ENCODE results near the gene SBDS. TPM values are rescaled to one million over a fixed set of nuclear protein-coding genes. Genes with fewer than 3 reads are reported as not detected.
"Not testable (repeated sequence)": the region's sequence is repeated elsewhere in the genome, so short reads cannot be mapped to it uniquely, and the experiment has no call there.

The SBDS gene
- total RNA-seq, 2 experiments from 2014 or later = 443 to 474 TPM

DNA sequence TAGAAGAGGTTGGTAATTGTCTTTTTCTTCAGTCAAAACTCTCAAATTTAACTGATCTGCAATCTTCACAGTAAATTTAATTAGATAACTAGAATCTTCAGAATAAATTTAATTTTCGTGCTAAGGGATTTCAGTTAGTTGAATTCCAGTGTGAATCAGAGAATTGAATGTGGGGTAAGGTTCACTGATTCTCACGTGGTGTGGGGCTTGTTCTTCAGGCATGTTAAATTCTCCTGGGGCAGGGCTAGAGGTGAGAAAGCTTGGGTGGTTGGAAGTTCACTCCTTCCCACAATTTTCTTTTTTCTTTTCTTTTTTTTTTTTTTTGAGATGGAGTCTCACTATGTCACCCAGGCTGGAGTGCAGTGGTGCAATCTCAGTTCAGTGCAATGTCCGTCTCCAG, 14.3 kb upstream of the SBDS start:
- DNase-seq; intact Hi-C loops (cut with DNase I, micrococcal nuclease); H3K27ac ChIP-seq (ENCODE audit: low read depth in 1 of 2, low read length in 2 of 2); POLR2A ChIA-PET; CTCF ChIA-PET; H3K27me3 ChIP-seq (ENCODE audit: control insufficient read depth in 1 of 2, insufficient read depth in 2 of 2, low read length in 2 of 2); H3K27me3 Mint-ChIP-seq; ATAC-seq (ENCODE audit: poor library complexity); H3K4me1 Mint-ChIP-seq (ENCODE audit: low read depth); H3K4me3 ChIP-seq (ENCODE audit: low read length); H3K4me3 Mint-ChIP-seq; H3K27ac Mint-ChIP-seq; H3K4me1 ChIP-seq (ENCODE audit: insufficient read depth, low read length); H3K9me3 ChIP-seq (ENCODE audit: control insufficient read depth in 1 of 2, insufficient read depth in 1 of 2, low read length in 2 of 2); H3K9me3 Mint-ChIP-seq: not testable (repeated sequence)
- peaks cover 91% of the 10 kb centered on the region for H3K36me3 Mint-ChIP-seq (ENCODE audit: low read depth)
- peaks cover 53% of the 10 kb centered on the region for H3K36me3 ChIP-seq (ENCODE audit: insufficient read depth, low read length)

DNA sequence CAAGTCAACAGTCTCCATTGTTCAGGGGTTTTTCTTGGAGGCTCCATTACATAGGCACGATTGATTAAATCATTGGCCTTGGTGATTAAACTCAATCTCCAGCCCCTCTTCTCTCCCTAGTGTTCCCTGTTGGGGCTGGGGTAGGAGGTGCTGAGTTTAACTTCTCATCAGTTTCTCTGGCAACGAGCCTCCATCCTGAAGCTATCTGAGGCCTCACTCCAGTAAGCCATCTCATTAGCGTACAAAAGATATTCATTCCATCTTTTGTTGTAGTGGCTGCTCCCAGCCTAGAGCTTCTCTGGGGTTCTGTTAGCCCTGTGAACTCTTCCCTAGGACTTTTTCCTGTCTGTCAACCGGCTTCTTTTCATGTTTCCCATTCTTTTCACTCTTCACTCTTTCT, 12.9 kb upstream of the SBDS start:
- no peak for ATAC-seq (ENCODE audit: poor library complexity)
- CTCF ChIA-PET = no interaction called here
- Histone ChIP-seq H3K4me3 (ENCODE audit: low read length) (no peak overlapping the region), H3K27me3 (ENCODE audit: control insufficient read depth in 1 of 2, insufficient read depth in 2 of 2, low read length in 2 of 2) (no peaks in the 10 kb centered on the region), H3K36me3 (ENCODE audit: insufficient read depth, low read length) (peaks cover 48% of the 10 kb centered on the region), H3K9me3 (ENCODE audit: control insufficient read depth in 1 of 2, insufficient read depth in 1 of 2, low read length in 2 of 2) (no peaks in the 10 kb centered on the region), H3K4me1 (ENCODE audit: insufficient read depth, low read length) (no peaks in the 10 kb centered on the region), H3K27ac (ENCODE audit: low read depth in 1 of 2, low read length in 2 of 2) (no peak overlapping the region)
- Mint-ChIP-seq H3K9me3 (no peaks in the 10 kb centered on the region), H3K4me1 (ENCODE audit: low read depth) (peaks cover 6% of the 10 kb centered on the region), H3K36me3 (ENCODE audit: low read depth) (peaks cover 92% of the 10 kb centered on the region), H3K27me3 (no peaks in the 10 kb centered on the region), H3K4me3 (no peak overlapping the region), H3K27ac (no peak overlapping the region)
- POLR2A ChIA-PET = no interaction called here
- no peak for DNase-seq
- intact Hi-C loops (cut with DNase I, micrococcal nuclease) = no loop called here
- TF ChIP-seq, protein P1, sequence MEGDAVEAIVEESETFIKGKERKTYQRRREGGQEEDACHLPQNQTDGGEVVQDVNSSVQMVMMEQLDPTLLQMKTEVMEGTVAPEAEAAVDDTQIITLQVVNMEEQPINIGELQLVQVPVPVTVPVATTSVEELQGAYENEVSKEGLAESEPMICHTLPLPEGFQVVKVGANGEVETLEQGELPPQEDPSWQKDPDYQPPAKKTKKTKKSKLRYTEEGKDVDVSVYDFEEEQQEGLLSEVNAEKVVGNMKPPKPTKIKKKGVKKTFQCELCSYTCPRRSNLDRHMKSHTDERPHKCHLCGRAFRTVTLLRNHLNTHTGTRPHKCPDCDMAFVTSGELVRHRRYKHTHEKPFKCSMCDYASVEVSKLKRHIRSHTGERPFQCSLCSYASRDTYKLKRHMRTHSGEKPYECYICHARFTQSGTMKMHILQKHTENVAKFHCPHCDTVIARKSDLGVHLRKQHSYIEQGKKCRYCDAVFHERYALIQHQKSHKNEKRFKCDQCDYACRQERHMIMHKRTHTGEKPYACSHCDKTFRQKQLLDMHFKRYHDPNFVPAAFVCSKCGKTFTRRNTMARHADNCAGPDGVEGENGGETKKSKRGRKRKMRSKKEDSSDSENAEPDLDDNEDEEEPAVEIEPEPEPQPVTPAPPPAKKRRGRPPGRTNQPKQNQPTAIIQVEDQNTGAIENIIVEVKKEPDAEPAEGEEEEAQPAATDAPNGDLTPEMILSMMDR (IDR thresholded peaks at IDR 0.05) = no peak

DNA sequence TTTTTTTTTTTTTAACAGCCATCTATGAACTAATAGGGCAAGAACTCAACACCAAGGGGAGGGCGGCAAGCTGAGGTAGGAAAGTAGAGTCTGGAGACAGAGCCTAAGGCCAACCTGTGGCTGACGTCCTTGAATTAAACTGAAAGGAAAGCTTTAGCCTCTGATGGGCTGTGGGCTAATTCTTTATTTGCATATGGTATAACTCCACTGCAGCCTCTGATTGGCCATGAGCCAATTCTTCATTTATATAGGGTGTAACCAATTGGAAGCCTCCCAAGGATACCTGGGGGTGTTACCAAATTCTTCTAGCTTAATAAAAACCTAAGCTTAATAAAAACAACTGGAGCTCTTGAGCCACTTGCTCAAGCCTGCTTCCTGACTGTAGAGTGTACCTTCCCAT, 11.6 kb upstream of the SBDS start:
- DNase-seq = no peak
- Histone ChIP-seq H3K27ac (ENCODE audit: low read depth in 1 of 2, low read length in 2 of 2) (no peak overlapping the region), H3K9me3 (ENCODE audit: control insufficient read depth in 1 of 2, insufficient read depth in 1 of 2, low read length in 2 of 2) (no peaks in the 10 kb centered on the region), H3K4me3 (ENCODE audit: low read length) (no peak overlapping the region), H3K27me3 (ENCODE audit: control insufficient read depth in 1 of 2, insufficient read depth in 2 of 2, low read length in 2 of 2) (no peaks in the 10 kb centered on the region), H3K4me1 (ENCODE audit: insufficient read depth, low read length) (no peaks in the 10 kb centered on the region), H3K36me3 (ENCODE audit: insufficient read depth, low read length) (peaks cover 49% of the 10 kb centered on the region)
- ChIA-PET CTCF (no interaction called here), POLR2A (interaction anchor here (0.9 kb wide), 1 partner anchor 11 kb away, joined by 3 read pairs; no protein-coding TSS in a partner anchor)
- no peak for ATAC-seq (ENCODE audit: poor library complexity)
- no peak overlapping the region for H3K27ac Mint-ChIP-seq
- intact Hi-C loops (cut with DNase I, micrococcal nuclease) = no loop called here
- H3K36me3 Mint-ChIP-seq (ENCODE audit: low read depth) = peaks cover 88% of the 10 kb centered on the region
- peaks cover 11% of the 10 kb centered on the region for H3K4me1 Mint-ChIP-seq (ENCODE audit: low read depth)
- no peaks in the 10 kb centered on the region for H3K9me3 Mint-ChIP-seq
- TF ChIP-seq, protein P1 (IDR thresholded peaks at IDR 0.05) = no peak
- H3K27me3 Mint-ChIP-seq = no peaks in the 10 kb centered on the region
- H3K4me3 Mint-ChIP-seq = no peak overlapping the region

DNA sequence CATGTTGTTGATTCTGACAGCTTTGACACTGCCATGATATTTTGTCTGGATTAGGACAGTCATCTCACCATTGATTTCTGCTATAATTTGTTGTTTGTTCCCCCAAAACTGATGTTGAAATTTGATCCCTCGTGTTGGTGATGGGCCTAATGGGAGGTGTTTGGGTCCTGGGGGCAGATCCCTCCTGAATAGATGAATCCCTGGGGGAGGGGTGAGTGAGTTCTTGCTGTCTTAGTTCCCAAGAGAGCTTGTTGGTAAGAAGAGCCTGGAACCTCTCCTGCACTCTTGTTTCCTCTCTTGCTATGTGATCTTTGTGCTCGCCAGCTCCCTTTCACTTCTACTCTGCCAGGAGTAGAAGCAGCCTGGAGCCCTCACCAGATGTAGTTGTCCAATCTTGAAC, 8.8 kb upstream of the SBDS start:
- ATAC-seq (ENCODE audit: poor library complexity); H3K27ac ChIP-seq (ENCODE audit: low read depth in 1 of 2, low read length in 2 of 2); H3K4me3 Mint-ChIP-seq; CTCF ChIA-PET; H3K27me3 Mint-ChIP-seq; H3K4me3 ChIP-seq (ENCODE audit: low read length); H3K9me3 ChIP-seq (ENCODE audit: control insufficient read depth in 1 of 2, insufficient read depth in 1 of 2, low read length in 2 of 2); POLR2A ChIA-PET; H3K9me3 Mint-ChIP-seq; H3K27me3 ChIP-seq (ENCODE audit: control insufficient read depth in 1 of 2, insufficient read depth in 2 of 2, low read length in 2 of 2); DNase-seq; H3K27ac Mint-ChIP-seq; H3K4me1 ChIP-seq (ENCODE audit: insufficient read depth, low read length): not testable (repeated sequence)
- H3K36me3 ChIP-seq (ENCODE audit: insufficient read depth, low read length) = peaks cover 30% of the 10 kb centered on the region
- intact Hi-C loops (cut with DNase I, micrococcal nuclease) = loop anchor here in 1 of 2 experiments (5.0 kb wide), 1 partner anchor 442 kb away; no protein-coding TSS in a partner anchor
- H3K36me3 Mint-ChIP-seq (ENCODE audit: low read depth) = peaks cover 78% of the 10 kb centered on the region
- H3K4me1 Mint-ChIP-seq (ENCODE audit: low read depth) = peaks cover 17% of the 10 kb centered on the region

All from CD4-positive, alpha-beta T cell (primary cell).